ENCODE data around the gene MTCP1.

MTCP1 gene

GRCh38 chrX:155053656-155054055 lies 17.3 kb downstream of the MTCP1 start:
- no peak for DNase-seq

- DNase-seq, result no peak
These were observed 18.0 kb downstream of the MTCP1 start for GRCh38 chrX:155052738-155053498.

- DNase-seq, result peak; percentile 27
These were observed 21.8 kb downstream of the MTCP1 start for GRCh38 chrX:155048977-155049619.

GRCh38 chrX:155046811-155047528 lies 24.0 kb downstream of the MTCP1 start:
- DNase-seq, result no peak

DNA sequence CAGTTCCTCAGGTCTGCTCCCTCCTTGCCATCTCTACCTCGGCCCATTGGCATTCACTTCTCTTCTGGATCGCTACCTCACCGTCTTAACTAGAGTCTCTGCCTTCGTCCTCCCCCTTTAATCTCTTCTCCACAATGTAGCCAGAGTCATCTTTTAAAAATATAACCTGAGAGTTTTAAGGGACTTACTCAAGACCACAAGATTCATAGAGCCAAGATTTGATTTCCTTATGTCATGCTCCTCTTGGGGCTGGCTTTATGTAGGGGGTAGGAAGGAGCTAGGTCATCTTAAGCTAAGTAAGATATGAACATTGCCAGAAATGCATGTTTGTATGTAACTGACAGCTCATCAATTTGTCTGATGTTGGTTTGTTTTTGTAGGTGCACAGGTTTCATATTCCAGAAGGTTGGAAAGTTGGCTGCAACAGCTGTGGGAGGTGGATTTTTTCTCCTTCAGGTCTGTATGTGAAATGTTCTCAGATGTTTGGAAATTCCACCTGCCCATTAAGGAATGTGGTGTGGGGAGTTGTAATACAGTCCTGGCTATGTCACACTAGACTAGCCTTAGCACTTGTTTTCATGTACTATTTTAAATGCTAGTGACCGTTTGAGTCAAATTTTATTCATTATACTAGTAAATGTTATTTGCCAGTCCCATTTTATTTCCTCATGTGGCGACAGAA lies 24.7 kb downstream of the MTCP1 start:
- DNase-seq, result no peak

- no peak for DNase-seq
These were observed 35.2 kb downstream of the MTCP1 start for GRCh38 chrX:155035688-155036087.

DNA sequence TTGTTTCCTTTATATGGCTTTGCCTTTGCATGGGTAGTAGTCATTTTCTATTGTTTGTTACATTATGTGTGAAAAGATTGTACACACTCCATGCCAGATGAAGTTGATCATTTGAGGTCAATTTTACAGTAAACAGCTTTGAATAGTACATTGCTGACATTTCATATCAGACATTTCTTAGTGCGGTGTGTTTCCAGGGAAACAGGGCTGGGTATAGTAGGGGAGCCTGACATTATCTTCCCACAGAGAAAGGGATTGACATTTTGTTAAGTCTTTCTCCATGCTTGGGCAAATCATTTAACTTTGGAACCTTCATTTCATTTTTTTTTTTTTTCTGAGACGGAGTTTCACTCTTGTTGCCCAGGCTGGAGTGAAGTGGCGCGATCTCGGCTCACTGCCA lies 39.3 kb downstream of the MTCP1 start:
- DNase-seq, result no peak

GRCh38 chrX:155028877-155029291 lies 42.1 kb downstream of the MTCP1 start:
- DNase-seq, result no peak

DNA sequence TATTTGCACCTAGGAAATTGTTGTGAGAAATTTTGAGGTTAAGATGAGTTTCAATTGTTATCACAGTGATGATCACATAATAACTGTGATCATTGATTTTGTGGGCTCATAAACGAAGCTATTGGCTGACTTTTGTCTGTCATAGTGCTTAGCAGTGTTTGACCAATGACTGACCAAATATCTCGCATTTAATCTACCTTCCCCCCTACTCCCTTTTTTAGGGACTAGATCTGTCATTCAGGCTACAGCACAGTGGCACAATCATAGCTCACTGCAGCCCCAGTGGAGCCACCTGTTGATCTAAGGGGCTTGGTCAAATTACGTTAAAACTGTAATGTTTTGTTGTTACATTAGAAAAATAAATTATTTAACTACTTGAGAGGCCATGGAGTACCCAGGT lies 42.8 kb downstream of the MTCP1 start:
- no peak for DNase-seq

DNA sequence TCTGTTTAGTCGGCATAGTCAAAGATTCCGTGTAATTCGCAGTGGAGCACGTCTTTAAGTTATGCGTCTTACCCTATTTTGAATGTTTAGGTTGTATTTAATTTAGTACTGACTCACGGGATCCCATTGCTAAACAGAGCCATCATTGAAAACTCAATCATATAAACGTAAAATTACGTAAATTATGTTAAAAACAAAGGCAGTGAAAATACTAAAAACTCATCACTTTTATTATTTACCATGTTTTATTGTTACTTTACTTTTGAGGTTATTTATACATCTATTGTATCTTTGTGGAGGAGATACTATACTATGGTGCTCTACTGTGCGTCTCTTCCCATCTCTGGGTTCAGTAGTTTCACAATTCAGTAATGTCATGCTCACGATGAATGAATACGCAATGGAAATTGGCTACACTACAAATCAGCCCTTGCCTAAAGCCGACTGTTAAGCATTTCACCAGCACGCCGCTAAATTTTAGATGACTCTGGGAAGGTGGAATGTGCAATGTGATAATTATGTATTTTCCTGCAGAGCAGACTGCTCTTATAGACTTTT lies 43.3 kb downstream of the MTCP1 start:
- no peak for DNase-seq

DNA sequence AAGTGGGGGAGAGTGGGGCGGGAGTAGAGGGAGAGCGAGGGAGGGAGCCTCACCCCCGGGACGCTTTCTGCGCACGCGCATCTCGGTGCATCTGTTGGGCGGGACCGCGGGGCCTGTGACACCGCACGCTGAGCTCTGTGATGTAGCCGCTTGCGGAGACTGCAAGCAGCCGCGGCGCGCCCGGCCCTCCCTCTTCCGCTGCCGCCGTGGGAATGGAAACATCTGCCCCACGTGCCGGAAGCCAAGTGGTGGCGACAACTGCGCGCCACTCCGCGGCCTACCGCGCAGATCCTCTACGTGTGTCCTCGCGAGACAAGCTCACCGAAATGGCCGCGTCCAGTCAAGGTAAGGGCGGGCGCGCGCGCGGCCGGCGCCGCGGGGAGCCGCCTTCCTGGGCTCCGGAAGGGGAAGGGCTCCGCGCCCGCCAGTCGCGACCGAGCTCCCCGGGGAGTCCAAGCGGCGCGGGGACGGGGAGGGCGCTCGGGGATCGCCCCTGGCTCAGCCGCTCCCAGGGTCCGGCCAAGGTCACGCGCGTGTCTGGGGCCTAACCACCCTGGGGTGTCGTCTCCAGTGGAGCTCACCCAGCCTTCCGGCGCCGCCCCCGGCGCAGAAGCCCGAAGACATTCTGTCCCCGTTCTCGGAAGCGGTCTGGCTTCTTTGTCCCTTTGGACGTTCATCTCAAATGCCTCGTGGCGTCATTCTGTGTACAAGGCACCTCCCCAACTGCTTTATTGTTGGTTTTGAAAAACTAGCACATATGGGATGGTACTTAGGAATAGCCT lies 44.0 kb downstream of the MTCP1 start, which contains the start of gene FUNDC2:
Gene FUNDC2, plus strand, starts transcription at position 118 of the 782 bp plus-strand sequence. Its CDS starts 95 bp downstream, at position 213.
- DNase-seq, result peak; percentile 85

DNA sequence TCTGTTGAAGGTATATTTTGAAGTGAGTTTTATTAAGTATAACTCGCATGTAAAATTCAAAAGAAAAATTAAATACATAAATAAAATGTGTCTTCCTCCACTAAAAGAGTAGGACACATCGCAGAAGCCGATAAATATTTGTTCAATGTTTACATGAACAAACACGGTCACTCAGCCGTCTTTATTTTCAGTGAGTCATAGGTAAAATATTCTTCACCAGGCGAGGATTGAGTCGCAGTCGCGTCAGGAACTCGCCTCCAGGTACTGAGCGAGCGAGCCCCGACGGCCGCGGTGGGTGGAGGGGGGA lies 44.6 kb downstream of the MTCP1 start:
- no peak for DNase-seq

GRCh38 chrX:155023907-155024833 lies 46.8 kb downstream of the MTCP1 start:
- DNase-seq, result no peak

DNA sequence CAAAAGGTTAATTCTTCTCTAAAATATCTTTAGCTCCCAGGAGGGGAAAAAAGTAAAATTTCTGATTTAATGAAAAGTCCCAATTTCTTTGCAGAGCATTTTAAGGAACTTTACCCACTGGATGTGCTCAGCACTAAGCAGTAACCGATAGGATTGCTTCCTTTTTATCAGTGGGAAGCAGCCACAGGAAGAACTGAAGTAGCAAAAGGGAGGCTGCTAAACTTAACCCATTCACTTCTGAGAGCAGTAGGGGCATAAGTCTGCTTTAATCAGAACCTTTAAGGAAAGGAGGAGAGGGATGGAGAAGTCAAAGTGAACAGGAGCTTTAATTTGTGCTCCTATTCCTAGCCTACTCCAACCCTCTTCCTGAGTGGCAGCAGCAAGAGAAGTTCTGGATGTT lies 48.4 kb downstream of the MTCP1 start, which contains the start of gene F8:
Gene F8, minus strand, starts transcription at position 139 of the 400 bp plus-strand sequence. CDS start 171 bp downstream, outside the sequence.
- DNase-seq, result no peak

- no peak for DNase-seq
These were observed 50.3 kb downstream of the MTCP1 start for GRCh38 chrX:155020591-155020990.
